ENCODE data around the gene SMIM3. TPM values are rescaled to one million over a fixed set of nuclear protein-coding genes. Genes with fewer than 3 reads are reported as not detected.
A peak's percentile ranks its signal among the peaks of the same experiment; 100 is the strongest.
"Not testable (repeated sequence)": the region's sequence is repeated elsewhere in the genome, so short reads cannot be mapped to it uniquely, and the experiment has no call there.

Gene SMIM3
- total and polyA plus RNA-seq, 8 donors = 14.0 to 20.1 (median 16.7) TPM

DNA sequence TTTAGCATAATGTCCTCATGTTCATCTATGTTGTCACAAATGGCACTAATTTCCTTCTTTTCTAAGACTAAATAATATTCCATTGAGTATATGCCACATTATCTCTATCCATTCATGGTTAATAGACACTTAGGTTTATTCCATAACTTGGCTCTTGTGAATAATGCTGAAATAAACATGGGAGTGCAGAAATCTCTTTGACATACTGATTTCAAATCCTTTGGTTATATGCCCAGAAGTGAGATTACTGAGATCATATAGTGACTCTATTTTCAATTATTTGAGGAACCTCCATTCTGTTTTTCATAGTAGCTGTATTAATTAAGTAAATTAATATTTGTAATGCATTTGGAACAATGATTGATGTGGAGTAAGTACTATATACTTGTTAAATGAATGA is 13.0 kb downstream of the SMIM3 start:
- Histone ChIP-seq H3K36me3 (peaks cover 0 to 17% of the 10 kb centered on the region in 2 donors), H3K27me3 (no peaks in the 10 kb centered on the region), H3K4me1 (peaks cover 10 to 49% of the 10 kb centered on the region in 2 donors), H3K9me3 (no peaks in the 10 kb centered on the region), H3K27ac (no peak overlapping the region), H3K4me3 (no peak overlapping the region)
- ATAC-seq (no peak), DNase-seq (no peak)
- intact Hi-C loops (cut with DNase I) = no loop called here
- no peak for TF ChIP-seq CTCF (IDR thresholded peaks at IDR 0.05)

- intact Hi-C loops (cut with DNase I); ATAC-seq; H3K9me3 ChIP-seq; H3K4me3 ChIP-seq; H3K27ac ChIP-seq; H3K27me3 ChIP-seq; DNase-seq: not testable (repeated sequence)
- peaks cover 0 to 25% of the 10 kb centered on the region in 2 donors for H3K36me3 ChIP-seq
- H3K4me1 ChIP-seq = peaks cover 10 to 29% of the 10 kb centered on the region in 2 donors
Observed at GRCh38 chr5:150793423-150793888, 14.9 kb downstream of the SMIM3 start.

- H3K9me3 ChIP-seq = no peaks in the 10 kb centered on the region
Observed at GRCh38 chr5:150794927-150795326, 16.4 kb downstream of the SMIM3 start.

DNA sequence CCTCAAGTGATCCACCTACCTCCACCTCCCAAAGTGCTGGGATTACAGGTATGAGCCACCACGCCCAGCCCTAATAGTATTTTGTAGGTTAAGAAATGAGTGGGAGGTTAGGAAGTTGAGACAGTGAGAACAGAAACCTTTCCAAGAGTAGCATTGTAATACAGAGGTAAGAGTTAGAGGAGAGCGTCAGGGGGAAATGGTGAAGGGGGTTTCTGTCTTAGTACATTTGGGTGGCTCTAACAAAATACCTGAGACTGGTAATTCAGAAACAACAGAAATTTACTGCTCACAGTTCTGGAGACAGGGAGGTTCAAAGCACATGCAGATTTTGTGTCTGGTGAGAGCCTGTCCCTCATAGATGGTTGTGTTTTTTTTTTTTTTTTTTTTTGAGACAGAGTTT is 18.8 kb downstream of the SMIM3 start:
- DNase-seq = no peak
- Histone ChIP-seq H3K27ac (no peak overlapping the region), H3K27me3 (no peaks in the 10 kb centered on the region), H3K9me3 (no peaks in the 10 kb centered on the region), H3K4me1 (peaks cover 5 to 15% of the 10 kb centered on the region in 2 donors), H3K36me3 (peaks cover 0 to 25% of the 10 kb centered on the region in 2 donors), H3K4me3 (no peak overlapping the region)
- ATAC-seq = no peak
- no peak for TF ChIP-seq CTCF (IDR thresholded peaks at IDR 0.05)
- intact Hi-C loops (cut with DNase I) = no loop called here

More at GRCh38 chr5:150794927-150795326, 16.4 kb downstream of the SMIM3 start:
- TF ChIP-seq CTCF (IDR thresholded peaks at IDR 0.05) = no peak
- no peak for DNase-seq
- no peak for ATAC-seq
- Histone ChIP-seq H3K4me3 (no peak overlapping the region), H3K27me3 (no peaks in the 10 kb centered on the region), H3K36me3 (peaks cover 0 to 25% of the 10 kb centered on the region in 2 donors), H3K4me1 (peaks cover 2 to 15% of the 10 kb centered on the region in 2 donors), H3K27ac (no peak overlapping the region)
- intact Hi-C loops (cut with DNase I) = no loop called here

- DNase-seq (peak in 2 of 4 donors; percentile 75 to 82), ATAC-seq (peak; percentile 96)
- Histone ChIP-seq H3K27me3 (no peaks in the 10 kb centered on the region), H3K4me3 (peak overlapping the region; percentile 12 to 28), H3K27ac (peak overlapping the region; percentile 21 to 80), H3K36me3 (peaks cover 0 to 9% of the 10 kb centered on the region in 2 donors), H3K9me3 (no peaks in the 10 kb centered on the region), H3K4me1 (peaks cover 5 to 15% of the 10 kb centered on the region in 2 donors)
- peak; percentile 19 to 57 for TF ChIP-seq CTCF (IDR thresholded peaks at IDR 0.05)
- intact Hi-C loops (cut with DNase I) = loop anchor here in 1 of 2 donors (10.0 kb wide), 1 partner anchor 183 kb away; no protein-coding TSS in a partner anchor
Observed at GRCh38 chr5:150801117-150801927, 22.8 kb downstream of the SMIM3 start.

Measured in left lung (tissue), 10 donors.